Activated T-cell treated with anti-CD3 and anti-CD28 coated beads, Interleukin-2, amount 50 U/mL, for 1 hour (primary cell): Measurements from ENCODE around the gene DNASE1.
A peak's percentile ranks its signal among the peaks of the same experiment; 100 is the strongest.
"Not testable (repeated sequence)": the region's sequence is repeated elsewhere in the genome, so short reads cannot be mapped to it uniquely, and the experiment has no call there.

Experiments used
- DNase-seq: peaks from one replicate; pipeline ENCODE4 v3.0.0-alpha.2; 2020

DNASE1 gene

GRCh38 chr16:3654249-3654991 is at the start of gene DNASE1:
Gene DNASE1 (plus strand): TSS chr16:3654691. CDS start chr16:3655374, 683 bp downstream.
- peak; percentile 58 for DNase-seq

GRCh38 chr16:3606441-3606840 is 48.0 kb upstream of the DNASE1 start:
- DNase-seq, result no peak

- no peak for DNase-seq
These were observed 47.3 kb upstream of the DNASE1 start for GRCh38 chr16:3607161-3607560.

GRCh38 chr16:3607634-3608033 is 46.9 kb upstream of the DNASE1 start:
- no peak for DNase-seq

GRCh38 chr16:3608069-3608468 is 46.4 kb upstream of the DNASE1 start:
- no peak for DNase-seq

- not testable (repeated sequence) for DNase-seq
These were observed 45.5 kb upstream of the DNASE1 start for GRCh38 chr16:3608976-3609375.

GRCh38 chr16:3609895-3610697 is 44.4 kb upstream of the DNASE1 start:
- no peak for DNase-seq

- no peak for DNase-seq
These were observed 43.8 kb upstream of the DNASE1 start for GRCh38 chr16:3610698-3611145.

- peak; percentile 92 for DNase-seq
These were observed 43.1 kb upstream of the DNASE1 start, which contains the start of gene SLX4 for GRCh38 chr16:3611146-3611975. Gene SLX4 (minus strand): TSS chr16:3611606. CDS start chr16:3608964, 2,642 bp downstream.

GRCh38 chr16:3612510-3613466 is 41.7 kb upstream of the DNASE1 start:
- DNase-seq, result no peak

GRCh38 chr16:3618769-3619141 is 35.7 kb upstream of the DNASE1 start:
- DNase-seq, result no peak

GRCh38 chr16:3623642-3624041 is 30.8 kb upstream of the DNASE1 start:
- DNase-seq, result no peak

GRCh38 chr16:3625331-3625730 is 29.2 kb upstream of the DNASE1 start:
- no peak for DNase-seq

- DNase-seq, result no peak
These were observed 28.4 kb upstream of the DNASE1 start for GRCh38 chr16:3625911-3626732.

GRCh38 chr16:3637371-3637923 is 17.0 kb upstream of the DNASE1 start:
- no peak for DNase-seq

- DNase-seq, result no peak
These were observed 15.4 kb upstream of the DNASE1 start for GRCh38 chr16:3638916-3639644.

- DNase-seq, result no peak
These were observed 14.3 kb upstream of the DNASE1 start for GRCh38 chr16:3640207-3640606.

- no peak for DNase-seq
These were observed 13.6 kb upstream of the DNASE1 start for GRCh38 chr16:3640632-3641501.
